SK-N-MC (cell line): ENCODE data around the gene CHD2.

Source experiments
- EZH2 ChIP-seq: fragments of 200-600 bp; sonication (generic); IDR thresholded peaks from one replicate; pipeline ENCODE4 v1.6.1; 2017; ENCODE audit warnings: antibody characterized with exemption
- POLR2AphosphoS5 ChIP-seq: IDR thresholded peaks from 2 replicates; pipeline ENCODE4 v1.6.1; 2012; ENCODE audit warnings: mild to moderate bottlenecking, low read depth, low read length, borderline replicate concordance

- TF ChIP-seq EZH2, result no peak
- no peak for TF ChIP-seq POLR2AphosphoS5
Observed at GRCh38 chr15:92952458-92952850, 52.3 kb downstream of the CHD2 start.
